Stimulated activated CD4-positive, alpha-beta T cell treated with anti-CD3 and anti-CD28 coated beads, Interleukin-1b, Interleukin-23, amount 100 ng/mL, for 48 hours (primary cell): ENCODE data around the gene TBCD.

Experiments
- DNase-seq: peaks from one replicate; pipeline ENCODE4 v3.0.0-alpha.2; 2020

Gene TBCD

GRCh38 chr17:82812601-82813000, 60.7 kb downstream of the TBCD start:
- no peak for DNase-seq

GRCh38 chr17:82813299-82814051, 61.6 kb downstream of the TBCD start:
- no peak for DNase-seq

- no peak for DNase-seq
Observed at GRCh38 chr17:82814834-82815233, 63.0 kb downstream of the TBCD start.

DNA sequence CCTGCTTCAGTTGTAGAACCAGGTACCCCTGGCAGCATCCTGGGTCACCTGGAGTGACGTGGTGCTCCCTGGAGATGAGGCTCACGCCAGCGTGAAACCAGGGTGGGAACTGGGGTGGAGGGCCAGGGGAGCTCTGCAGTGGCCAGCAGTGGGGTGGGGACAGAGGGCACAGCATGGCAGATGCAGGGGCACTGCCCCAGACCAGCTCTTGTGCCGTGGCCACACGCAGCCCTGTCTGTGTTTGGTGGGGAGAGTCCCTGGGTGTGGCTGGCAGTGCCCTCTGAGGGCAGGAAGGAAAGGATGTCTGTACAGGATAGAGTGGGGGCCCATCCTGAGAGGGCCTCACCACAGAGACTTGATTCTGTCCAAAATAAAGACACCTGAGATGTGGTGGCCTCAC, 63.5 kb downstream of the TBCD start:
- no peak for DNase-seq

GRCh38 chr17:82815790-82816305, 64.0 kb downstream of the TBCD start:
- DNase-seq = no peak

- no peak for DNase-seq
Observed at GRCh38 chr17:82816358-82816757, 64.5 kb downstream of the TBCD start.

GRCh38 chr17:82817947-82818346, 66.1 kb downstream of the TBCD start:
- no peak for DNase-seq

- DNase-seq = no peak
Observed at GRCh38 chr17:82820278-82821251, 68.7 kb downstream of the TBCD start.

GRCh38 chr17:82821554-82821953, 69.7 kb downstream of the TBCD start:
- no peak for DNase-seq

- DNase-seq = no peak
Observed at GRCh38 chr17:82822281-82822680, 70.4 kb downstream of the TBCD start.

DNA sequence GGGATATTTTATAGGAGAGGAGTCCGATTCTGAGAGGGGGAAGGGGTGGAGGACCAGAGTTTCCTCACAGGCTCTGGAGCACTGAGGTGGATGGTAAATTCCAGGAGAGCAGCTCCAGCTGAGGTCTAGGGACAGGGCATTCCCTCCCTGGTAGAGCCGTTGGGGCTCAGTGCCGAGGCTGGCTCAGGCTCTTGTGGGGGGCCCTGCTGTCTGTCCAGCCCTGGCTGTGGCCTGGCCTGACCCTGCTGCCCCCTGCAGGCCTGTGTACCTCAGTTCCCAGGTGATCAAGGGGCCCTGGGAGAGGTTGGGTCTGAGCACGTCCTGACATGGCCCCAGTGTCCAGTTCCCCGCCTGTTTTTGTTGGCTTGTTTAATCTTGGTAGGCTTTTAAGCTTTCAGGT, 71.1 kb downstream of the TBCD start:
- no peak for DNase-seq

DNA sequence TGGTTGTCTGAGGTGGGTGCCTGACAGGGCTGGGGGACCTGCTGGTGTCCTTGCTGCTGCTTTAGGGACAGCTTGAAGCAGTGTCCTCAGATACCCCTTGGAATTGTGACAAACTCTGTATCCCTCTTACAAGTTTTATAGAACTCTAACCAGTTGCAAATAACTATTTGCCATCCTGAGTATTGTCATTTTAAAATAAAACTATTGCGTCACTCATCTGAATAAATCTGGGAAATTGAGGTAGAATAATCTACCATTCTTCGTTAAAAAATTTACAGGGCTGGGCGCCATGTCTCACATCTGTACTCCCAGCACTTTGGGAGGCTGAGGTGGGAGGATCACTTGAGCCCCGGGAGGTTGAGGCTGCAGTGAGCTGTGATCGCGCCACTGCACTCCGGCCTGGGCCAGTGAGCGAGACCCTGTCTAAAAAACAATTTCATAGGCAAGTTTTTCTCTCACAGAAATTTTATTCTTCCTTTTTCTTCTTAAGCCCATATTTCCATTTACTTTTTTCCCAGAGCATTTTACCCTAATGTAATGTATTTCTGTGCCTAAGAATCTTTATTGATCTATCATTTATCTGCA, 73.8 kb downstream of the TBCD start:
- DNase-seq = no peak

DNA sequence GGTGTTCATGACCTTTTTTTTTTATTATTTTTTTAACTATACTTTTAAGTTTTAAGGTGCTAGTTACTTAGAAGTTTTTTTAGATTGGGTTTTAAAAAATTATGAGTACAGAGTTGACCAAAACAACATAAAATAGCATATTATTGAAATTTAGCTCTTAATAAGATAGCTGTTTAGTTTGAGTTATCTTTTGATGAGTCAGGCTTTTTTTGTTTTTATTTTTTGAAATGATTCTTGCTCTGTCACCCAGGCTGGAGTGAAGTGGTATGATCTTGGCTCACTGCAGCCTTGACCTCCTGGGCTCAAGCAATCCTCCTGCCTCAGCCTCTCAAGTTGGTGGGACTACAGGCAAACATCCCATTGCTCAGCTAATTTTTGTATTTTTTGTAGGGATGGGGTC, 74.3 kb downstream of the TBCD start:
- no peak for DNase-seq

DNA sequence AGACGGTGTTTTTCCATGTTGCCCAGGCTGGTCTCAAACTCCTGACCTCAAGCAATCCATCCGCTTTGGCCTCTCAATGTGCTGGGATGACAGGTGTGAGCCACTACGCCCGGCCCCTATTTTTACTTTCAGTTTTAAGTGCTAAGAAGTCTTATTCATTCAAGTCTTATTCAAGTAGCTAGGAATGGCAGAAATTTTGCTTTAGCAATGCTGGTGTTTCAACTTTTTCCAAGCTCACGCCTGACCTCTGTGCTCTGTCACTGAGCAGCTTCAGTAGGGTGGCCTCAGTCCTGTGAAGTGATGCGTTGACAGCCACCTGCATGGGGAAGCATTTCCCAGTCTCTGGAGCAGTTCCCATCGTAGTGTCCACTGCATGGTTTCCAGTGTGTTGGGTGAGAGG, 75.1 kb downstream of the TBCD start:
- no peak for DNase-seq

DNA sequence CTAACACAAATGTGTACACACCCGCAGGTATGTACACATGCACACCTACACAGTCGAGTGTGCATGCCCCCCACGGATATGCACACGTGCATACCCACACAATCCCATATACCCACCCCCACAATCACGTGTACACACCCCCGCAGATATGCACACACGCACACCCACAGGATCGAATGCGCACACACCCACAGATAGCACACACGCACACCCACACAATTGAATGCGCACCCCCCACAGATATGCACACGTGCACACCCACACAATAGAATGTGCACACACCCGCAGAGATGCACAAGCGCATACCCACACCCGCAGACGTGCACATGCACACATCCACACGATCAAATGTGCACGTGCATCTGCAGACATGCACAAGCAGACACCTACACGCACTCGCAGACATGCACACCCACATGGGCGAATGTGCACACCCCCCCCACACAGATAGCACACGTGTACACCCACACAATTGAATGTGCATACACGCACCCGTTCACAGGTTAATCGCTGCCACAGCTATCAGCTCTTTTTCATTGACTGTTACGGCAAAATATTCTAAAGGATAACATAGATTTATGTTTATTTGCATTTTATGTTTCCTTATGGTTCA, 77.1 kb downstream of the TBCD start:
- no peak for DNase-seq

- no peak for DNase-seq
Observed at GRCh38 chr17:82830249-82830661, 78.4 kb downstream of the TBCD start.

GRCh38 chr17:82831041-82831817, 79.4 kb downstream of the TBCD start:
- no peak for DNase-seq

DNA sequence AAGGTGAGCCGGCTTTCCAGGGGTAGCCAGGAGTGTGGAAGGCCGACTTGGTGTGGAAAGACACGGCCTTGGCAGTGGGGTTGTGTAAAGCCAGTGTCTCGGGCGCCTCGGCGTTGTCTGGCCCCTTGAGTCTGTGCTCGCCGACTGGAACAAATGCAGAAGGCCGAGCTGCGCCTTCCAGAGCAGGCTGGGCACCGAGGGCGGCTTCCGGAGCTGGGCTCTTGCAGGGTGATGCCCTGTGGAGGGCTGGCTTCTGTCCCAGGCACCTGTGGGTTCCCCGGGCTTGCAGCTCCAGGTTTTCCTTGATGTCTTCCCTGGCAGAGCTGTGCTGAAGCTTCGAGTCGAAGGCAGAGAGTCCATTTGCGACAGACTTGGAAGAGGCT, 79.9 kb downstream of the TBCD start:
- no peak for DNase-seq

DNA sequence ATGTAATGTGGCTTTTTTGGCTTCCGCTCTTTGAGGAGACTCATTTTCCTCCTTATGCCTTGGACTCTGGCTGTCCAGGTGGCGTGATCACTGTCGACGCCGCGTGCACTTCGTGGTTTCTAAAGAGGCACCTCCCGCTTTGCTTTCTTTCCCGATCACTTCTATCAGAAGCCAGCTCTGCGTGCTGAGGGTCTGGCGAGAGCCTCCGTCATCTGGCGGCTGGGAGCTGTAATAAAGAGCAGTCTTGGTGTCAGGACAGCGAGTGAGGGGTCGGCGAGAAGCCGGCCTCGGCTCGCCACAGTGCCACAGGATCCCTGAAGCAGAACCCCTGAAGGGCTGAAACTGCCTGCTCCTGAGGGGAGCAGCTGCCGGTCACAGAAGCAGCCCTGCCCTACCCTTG, 80.5 kb downstream of the TBCD start:
- DNase-seq = no peak

DNA sequence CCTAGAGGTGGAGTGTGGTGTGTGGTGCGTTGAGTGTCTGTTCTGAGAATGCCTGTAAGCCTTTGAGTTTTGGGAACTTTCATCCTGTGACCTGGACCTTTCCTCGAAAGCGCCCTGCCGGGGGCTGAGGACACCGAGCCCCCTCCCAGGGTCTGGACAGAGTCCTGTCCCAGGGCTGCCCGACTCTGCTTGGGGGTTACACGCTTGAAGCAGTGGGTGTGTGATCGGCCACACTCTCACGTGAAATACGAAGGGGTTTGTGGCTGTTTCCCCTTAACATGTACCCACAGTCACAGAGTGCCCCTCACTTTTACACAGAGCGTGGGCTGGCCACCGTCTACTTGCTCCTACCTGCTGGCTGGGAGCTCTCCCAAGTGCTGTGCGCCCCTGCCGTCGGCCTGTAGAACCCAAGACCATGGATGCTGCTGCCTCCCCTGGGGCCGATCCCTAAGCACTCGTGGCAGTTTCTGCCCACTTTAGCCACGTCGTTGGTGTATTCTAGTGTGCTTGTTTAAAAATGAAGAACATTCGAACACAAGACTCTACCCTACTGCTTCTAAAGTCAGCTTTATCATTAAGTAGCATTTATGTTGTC, 81.1 kb downstream of the TBCD start:
- DNase-seq = no peak

DNA sequence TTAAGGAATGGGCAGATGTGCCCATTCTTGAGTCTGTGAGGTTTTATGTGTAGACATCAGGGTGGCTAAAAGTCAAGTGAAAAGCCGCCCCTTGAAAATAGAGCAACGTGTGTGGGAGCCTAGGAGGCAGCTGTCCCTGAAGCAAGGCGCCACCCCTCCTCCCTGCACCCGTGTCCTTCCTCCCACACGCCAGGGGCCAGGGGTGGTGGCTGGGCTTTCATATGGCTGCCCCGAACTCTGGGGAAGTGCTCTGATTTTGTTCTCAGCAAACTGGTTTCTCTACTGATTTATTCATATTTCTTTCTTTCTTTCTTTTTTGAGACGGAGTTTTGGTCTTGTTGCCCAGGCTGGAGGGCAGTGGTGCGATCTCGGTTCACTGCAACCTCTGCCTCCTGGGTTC, 83.3 kb downstream of the TBCD start:
- no peak for DNase-seq
